GM23248 (cell line): ENCODE data around the gene POLA1.

Experiments used
- EZH2 ChIP-seq: fragments of 200-600 bp; sonication (generic); IDR thresholded peaks from 2 replicates; pipeline ENCODE4 v1.6.1; 2018; ENCODE audit warnings: antibody characterized with exemption, mild to moderate bottlenecking; ENCODE audit not compliant: insufficient read depth, poor library complexity, severe bottlenecking
- EZH2phosphoT487 ChIP-seq: fragments of 200-600 bp; sonication (generic); IDR thresholded peaks from 2 replicates; pipeline ENCODE4 v1.6.1; 2018; ENCODE audit warnings: antibody characterized with exemption, moderate library complexity, mild to moderate bottlenecking, low read depth; ENCODE audit not compliant: insufficient read depth

DNA sequence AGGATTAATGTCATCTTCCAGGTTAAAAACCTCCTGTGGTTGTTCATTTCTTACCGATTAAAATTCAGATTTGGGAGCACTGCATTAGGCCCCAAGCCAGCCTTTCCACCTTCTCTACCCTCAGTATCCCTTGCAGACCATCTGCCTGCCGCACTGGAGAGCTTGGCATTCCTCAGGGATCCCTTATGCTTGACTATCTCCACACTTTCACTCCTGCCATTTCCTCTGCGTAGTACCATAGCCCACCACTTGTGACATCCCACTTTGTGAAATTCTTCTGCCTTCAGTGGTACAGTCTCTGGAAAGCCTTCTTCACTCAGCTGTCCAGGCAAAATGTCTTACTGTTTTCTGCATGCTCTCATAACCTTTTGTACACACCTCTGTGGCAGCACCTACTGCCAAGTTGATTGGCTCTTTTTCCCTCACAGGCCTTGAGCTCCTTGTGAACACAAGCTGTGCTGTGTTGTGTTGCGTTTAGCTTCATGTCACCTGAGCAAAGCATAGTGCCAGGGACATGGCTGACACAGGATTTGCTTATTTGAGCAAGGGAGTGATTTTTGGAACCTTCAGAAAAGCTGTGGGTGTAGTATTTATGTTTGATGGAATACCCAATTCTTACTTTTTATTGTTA is 165.6 kb downstream of the POLA1 start:
- TF ChIP-seq EZH2 (no peak), EZH2phosphoT487 (no peak)
